DND-41 (cell line): Measurements from ENCODE around the gene TMEM92.

ENCODE experiments used
- ATAC-seq: fragments of 200-7000 bp; cut with Tn5 transposase; 3 replicates; pipeline ENCODE4 v1.9.1; 2021; ENCODE audit warnings: low read depth; ENCODE audit not compliant: insufficient read depth
- DNase-seq: peaks from one replicate; pipeline ENCODE4 v3.0.0-alpha.2; 2020
- H2AFZ ChIP-seq: 2 replicates; pipeline ENCODE4 v1.6.0; 2012; ENCODE audit warnings: low read depth, low read length
- H3K27ac ChIP-seq: 2 replicates; pipeline ENCODE4 v1.5.1; 2012; ENCODE audit warnings: low read length, inconsistent platforms
- H3K27me3 ChIP-seq: fragments of 200-600 bp; sonication (generic); 2 replicates; pipeline ENCODE4 v1.6.0; 2012; ENCODE audit warnings: low read length, mild to moderate bottlenecking, inconsistent platforms; ENCODE audit not compliant: insufficient read depth, poor library complexity
- H3K36me3 ChIP-seq: 2 replicates; pipeline ENCODE4 v1.5.1; 2012; ENCODE audit warnings: low read length, inconsistent platforms; ENCODE audit not compliant: insufficient read depth
- H3K4me1 ChIP-seq: 2 replicates; pipeline ENCODE4 v1.5.1; 2012; ENCODE audit warnings: mild to moderate bottlenecking, low read length; ENCODE audit not compliant: insufficient read depth
- H3K4me2 ChIP-seq: 2 replicates; pipeline ENCODE4 v1.6.0; 2012; ENCODE audit warnings: mild to moderate bottlenecking, moderate library complexity, low read length, inconsistent platforms; ENCODE audit not compliant: insufficient read depth
- H3K4me3 ChIP-seq, 2 experiments: fragments of 200-600 bp in 1 of 2; shearing (Covaris generic) in 1 of 2; 2 replicates each; pipeline ENCODE4 v1.5.1; 2012 to 2016; ENCODE audit warnings: inconsistent platforms in 2 of 2, low read length in 2 of 2, mild to moderate bottlenecking in 2 of 2, low read depth in 1 of 2, moderate library complexity in 1 of 2
- H3K79me2 ChIP-seq: 2 replicates; pipeline ENCODE4 v1.6.0; 2012; ENCODE audit warnings: low read length, inconsistent platforms; ENCODE audit not compliant: insufficient read depth
- H3K9ac ChIP-seq: 2 replicates; pipeline ENCODE4 v1.6.0; 2012; ENCODE audit warnings: low read depth, mild to moderate bottlenecking, inconsistent platforms, low read length, moderate library complexity
- H3K9me3 ChIP-seq: 2 replicates; pipeline ENCODE4 v1.5.1; 2012; ENCODE audit warnings: low read length, moderate library complexity, mild to moderate bottlenecking, inconsistent platforms; ENCODE audit not compliant: insufficient read depth, severe bottlenecking
- H4K20me1 ChIP-seq: 2 replicates; pipeline ENCODE4 v1.6.0; 2012; ENCODE audit warnings: low read length; ENCODE audit not compliant: insufficient read depth
- EZH2 ChIP-seq: IDR thresholded peaks from 3 replicates; pipeline ENCODE4 v1.6.1; 2012; ENCODE audit warnings: borderline replicate concordance, low read depth, mild to moderate bottlenecking, moderate library complexity, low read length, inconsistent platforms; ENCODE audit not compliant: severe bottlenecking
- TF ChIP-seq, protein P1 (sequence below): IDR thresholded peaks from 2 replicates; pipeline ENCODE4 v1.5.1; 2012; ENCODE audit warnings: borderline replicate concordance, low read length, moderate library complexity, mild to moderate bottlenecking; ENCODE audit not compliant: poor library complexity, severe bottlenecking; ENCODE audit errors: extremely low read depth

The TMEM92 gene

DNA sequence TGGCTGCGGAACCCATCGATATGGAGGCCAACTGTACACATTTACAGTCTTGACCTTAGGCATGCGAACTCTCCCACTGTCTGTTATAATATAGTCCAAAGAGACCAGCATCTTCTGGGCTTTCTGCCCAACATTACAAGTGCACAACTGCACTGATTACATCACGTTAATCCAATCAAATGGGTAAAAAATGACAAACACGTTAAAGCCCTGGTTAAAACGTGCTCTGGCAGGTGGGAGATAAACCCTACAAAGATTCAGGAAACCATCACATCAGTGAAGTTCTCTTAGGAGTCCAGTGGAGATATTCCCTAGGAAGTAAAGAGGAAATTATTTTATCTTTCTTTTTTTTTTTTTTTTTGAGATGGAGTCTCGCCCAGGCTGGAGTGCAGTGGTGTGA is 48.0 kb downstream of the TMEM92 start:
- DNase-seq (no peak), ATAC-seq (no peak)

DNA sequence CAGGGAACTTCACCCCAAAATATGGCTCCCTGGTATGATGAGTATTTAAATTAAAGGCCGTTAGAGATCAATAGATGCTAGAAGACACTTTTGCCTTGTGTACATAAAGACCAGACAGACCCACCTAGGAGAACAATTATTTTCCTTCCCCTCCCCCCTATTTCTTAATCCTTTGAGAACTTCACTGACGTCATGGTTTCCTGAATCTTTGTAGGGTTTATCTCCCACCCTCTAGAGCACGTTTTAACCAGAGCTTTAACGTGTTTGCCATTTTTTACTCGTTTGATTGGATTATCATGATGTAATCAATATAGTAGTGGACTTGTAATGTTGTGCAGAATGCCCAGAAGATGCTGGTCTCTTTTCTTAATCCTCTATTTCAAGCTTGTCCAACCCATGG is 48.8 kb downstream of the TMEM92 start:
- no peak for DNase-seq
- no peak overlapping the region for H2AFZ ChIP-seq
- no peaks in the 10 kb centered on the region for H3K4me1 ChIP-seq
- no peak overlapping the region for H3K27ac ChIP-seq
- no peaks in the 10 kb centered on the region for H3K36me3 ChIP-seq
- H3K9ac ChIP-seq = no peak overlapping the region
- ATAC-seq = no peak
- no peaks in the 10 kb centered on the region for H3K79me2 ChIP-seq
- no peaks in the 10 kb centered on the region for H3K9me3 ChIP-seq
- TF ChIP-seq, protein P1, sequence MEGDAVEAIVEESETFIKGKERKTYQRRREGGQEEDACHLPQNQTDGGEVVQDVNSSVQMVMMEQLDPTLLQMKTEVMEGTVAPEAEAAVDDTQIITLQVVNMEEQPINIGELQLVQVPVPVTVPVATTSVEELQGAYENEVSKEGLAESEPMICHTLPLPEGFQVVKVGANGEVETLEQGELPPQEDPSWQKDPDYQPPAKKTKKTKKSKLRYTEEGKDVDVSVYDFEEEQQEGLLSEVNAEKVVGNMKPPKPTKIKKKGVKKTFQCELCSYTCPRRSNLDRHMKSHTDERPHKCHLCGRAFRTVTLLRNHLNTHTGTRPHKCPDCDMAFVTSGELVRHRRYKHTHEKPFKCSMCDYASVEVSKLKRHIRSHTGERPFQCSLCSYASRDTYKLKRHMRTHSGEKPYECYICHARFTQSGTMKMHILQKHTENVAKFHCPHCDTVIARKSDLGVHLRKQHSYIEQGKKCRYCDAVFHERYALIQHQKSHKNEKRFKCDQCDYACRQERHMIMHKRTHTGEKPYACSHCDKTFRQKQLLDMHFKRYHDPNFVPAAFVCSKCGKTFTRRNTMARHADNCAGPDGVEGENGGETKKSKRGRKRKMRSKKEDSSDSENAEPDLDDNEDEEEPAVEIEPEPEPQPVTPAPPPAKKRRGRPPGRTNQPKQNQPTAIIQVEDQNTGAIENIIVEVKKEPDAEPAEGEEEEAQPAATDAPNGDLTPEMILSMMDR = no peak
- TF ChIP-seq EZH2 = no peak
- no peaks in the 10 kb centered on the region for H3K27me3 ChIP-seq
- no peak overlapping the region for H3K4me3 ChIP-seq
- H4K20me1 ChIP-seq = no peaks in the 10 kb centered on the region
- no peak overlapping the region for H3K4me2 ChIP-seq

More for the DNA sequence above, 48.0 kb downstream of the TMEM92 start:
- H3K27me3 ChIP-seq = no peaks in the 10 kb centered on the region
- H3K9ac ChIP-seq = no peak overlapping the region
- H3K9me3 ChIP-seq = no peaks in the 10 kb centered on the region
- H3K4me3 ChIP-seq = no peak overlapping the region
- no peak overlapping the region for H3K27ac ChIP-seq
- no peak for TF ChIP-seq EZH2
- TF ChIP-seq, protein P1 = no peak
- no peak overlapping the region for H3K4me2 ChIP-seq
- H4K20me1 ChIP-seq = no peaks in the 10 kb centered on the region
- H3K79me2 ChIP-seq = no peaks in the 10 kb centered on the region
- H3K4me1 ChIP-seq = no peaks in the 10 kb centered on the region
- H2AFZ ChIP-seq = no peak overlapping the region
- no peaks in the 10 kb centered on the region for H3K36me3 ChIP-seq

GRCh38 chr17:50325906-50326305 is 51.6 kb downstream of the TMEM92 start:
- H3K4me3 ChIP-seq = no peak overlapping the region
- H3K27me3 ChIP-seq = no peaks in the 10 kb centered on the region
- H3K4me2 ChIP-seq = no peak overlapping the region

More at GRCh38 chr17:50325906-50326305, 51.6 kb downstream of the TMEM92 start:
- Histone ChIP-seq H3K79me2 (no peaks in the 10 kb centered on the region), H4K20me1 (no peaks in the 10 kb centered on the region), H3K4me1 (no peaks in the 10 kb centered on the region), H3K27ac (no peak overlapping the region), H3K9me3 (no peaks in the 10 kb centered on the region), H3K36me3 (no peaks in the 10 kb centered on the region), H2AFZ (no peak overlapping the region), H3K9ac (no peak overlapping the region)
- TF ChIP-seq EZH2 = no peak
- TF ChIP-seq, protein P1 = no peak
- DNase-seq (no peak), ATAC-seq (no peak)
